IPS-11a (cell line): ENCODE data around the gene PAFAH1B1.
"Not testable (repeated sequence)": the region's sequence is repeated elsewhere in the genome, so short reads cannot be mapped to it uniquely, and the experiment has no call there.

Source experiments
- H3K4me3 ChIP-seq: one replicate; pipeline ENCODE4 v1.5.1; 2013; ENCODE audit warnings: low read depth, low read length, control low read depth

Gene PAFAH1B1

GRCh38 chr17:2688351-2689342 lies 95.2 kb downstream of the PAFAH1B1 start:
- no peak overlapping the region for H3K4me3 ChIP-seq

DNA sequence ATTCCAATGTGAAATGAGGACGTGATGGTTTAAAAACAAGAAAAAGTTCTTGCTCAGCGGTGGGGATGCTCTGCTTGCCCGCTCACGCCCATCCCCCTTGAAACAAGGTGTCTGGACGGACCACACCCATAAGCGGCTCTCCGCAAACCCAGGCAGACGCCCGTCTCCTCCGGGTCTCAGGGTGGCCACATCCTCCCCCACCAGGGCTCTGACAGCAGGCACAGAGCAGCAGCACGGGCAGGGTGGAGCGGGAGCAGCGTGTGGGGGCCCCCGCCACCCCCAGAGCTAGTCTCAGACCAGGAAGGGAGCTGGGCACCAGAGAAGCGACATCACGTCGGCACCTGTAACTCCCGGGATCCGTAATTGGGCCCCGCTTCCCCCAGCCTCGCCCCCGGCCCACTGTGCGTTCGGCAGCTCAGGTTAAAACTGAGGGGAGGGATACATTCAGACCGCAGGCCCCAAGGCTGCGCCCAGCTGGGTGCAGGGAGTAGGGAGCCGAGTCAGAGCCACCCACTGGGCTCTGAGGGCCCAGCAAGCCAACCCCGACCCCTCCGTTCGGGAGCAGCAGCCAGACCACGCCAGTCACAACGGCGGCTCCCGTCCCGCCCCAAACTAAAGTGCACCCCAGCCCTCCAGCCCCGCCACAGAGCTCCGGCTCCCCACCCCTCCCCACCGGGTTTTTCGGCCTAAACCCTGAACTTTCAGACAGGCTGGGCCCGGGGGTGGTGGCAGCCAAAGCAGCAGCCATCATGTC lies 96.1 kb downstream of the PAFAH1B1 start:
- no peak overlapping the region for H3K4me3 ChIP-seq

GRCh38 chr17:2690165-2691068 lies 97.0 kb downstream of the PAFAH1B1 start:
- H3K4me3 ChIP-seq: no peak overlapping the region

- H3K4me3 ChIP-seq: no peak overlapping the region
Measured at GRCh38 chr17:2691069-2691871, 97.8 kb downstream of the PAFAH1B1 start.

GRCh38 chr17:2691965-2692780 lies 98.7 kb downstream of the PAFAH1B1 start:
- no peak overlapping the region for H3K4me3 ChIP-seq

GRCh38 chr17:2692781-2693135 lies 99.3 kb downstream of the PAFAH1B1 start:
- H3K4me3 ChIP-seq: no peak overlapping the region

- H3K4me3 ChIP-seq: no peak overlapping the region
Measured at GRCh38 chr17:2693561-2694380, 100.3 kb downstream of the PAFAH1B1 start.

GRCh38 chr17:2694381-2695242 lies 101.2 kb downstream of the PAFAH1B1 start:
- H3K4me3 ChIP-seq: no peak overlapping the region

GRCh38 chr17:2695243-2695960 lies 101.9 kb downstream of the PAFAH1B1 start:
- no peak overlapping the region for H3K4me3 ChIP-seq

GRCh38 chr17:2695961-2696760 lies 102.7 kb downstream of the PAFAH1B1 start:
- no peak overlapping the region for H3K4me3 ChIP-seq

GRCh38 chr17:2697611-2698162 lies 104.2 kb downstream of the PAFAH1B1 start:
- no peak overlapping the region for H3K4me3 ChIP-seq

DNA sequence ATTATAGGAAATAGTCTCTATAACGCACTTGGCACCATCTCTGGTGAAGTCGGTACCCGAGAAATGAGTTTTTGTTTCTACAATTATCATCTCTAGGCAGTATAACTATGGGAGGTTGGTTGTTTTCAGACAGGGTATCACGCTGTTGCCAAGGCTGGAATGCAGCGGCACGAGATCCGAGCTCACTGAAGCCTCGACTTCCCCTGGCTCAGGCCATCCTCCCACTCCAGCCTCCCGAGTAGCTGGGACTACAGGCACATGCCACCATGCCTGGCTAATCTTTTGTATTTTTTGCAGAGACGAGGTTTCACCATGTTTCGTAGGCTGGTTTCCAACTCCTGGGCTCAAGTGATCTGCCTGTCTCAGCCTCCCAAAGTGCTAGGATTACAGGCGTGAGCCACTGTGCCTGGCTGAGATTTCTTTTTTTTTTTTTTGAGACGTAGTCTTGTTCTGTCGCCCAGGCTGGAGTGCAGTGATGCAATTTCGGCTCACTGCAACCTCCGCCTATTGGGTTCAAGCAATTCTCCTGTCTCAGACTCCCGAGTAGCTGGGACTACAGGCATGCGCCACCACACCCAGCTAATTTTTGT lies 105.9 kb downstream of the PAFAH1B1 start:
- H3K4me3 ChIP-seq: not testable (repeated sequence)

DNA sequence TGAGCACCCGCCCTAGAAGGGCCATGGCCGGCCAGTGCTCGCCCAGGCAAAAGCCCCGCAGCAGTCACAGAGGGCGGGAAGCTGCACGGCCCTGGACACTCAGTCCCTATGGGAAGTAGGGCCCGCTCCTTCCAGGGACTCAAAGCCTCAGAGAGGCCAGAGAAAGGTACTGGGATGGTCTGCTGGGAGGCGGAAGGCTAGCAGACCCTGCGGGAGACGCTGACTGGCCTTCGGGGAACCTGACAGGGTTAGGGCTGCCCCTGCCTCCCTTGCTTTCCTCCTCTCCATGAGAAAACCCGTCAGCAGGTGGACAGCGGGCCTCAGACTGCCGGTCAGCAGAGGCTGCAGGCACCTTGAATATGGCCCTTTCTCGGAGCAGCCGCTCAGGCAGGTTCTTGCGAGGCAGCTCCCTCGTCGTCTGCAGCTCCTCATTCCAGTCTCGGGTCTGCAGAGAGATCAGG lies 106.6 kb downstream of the PAFAH1B1 start:
- H3K4me3 ChIP-seq: no peak overlapping the region

DNA sequence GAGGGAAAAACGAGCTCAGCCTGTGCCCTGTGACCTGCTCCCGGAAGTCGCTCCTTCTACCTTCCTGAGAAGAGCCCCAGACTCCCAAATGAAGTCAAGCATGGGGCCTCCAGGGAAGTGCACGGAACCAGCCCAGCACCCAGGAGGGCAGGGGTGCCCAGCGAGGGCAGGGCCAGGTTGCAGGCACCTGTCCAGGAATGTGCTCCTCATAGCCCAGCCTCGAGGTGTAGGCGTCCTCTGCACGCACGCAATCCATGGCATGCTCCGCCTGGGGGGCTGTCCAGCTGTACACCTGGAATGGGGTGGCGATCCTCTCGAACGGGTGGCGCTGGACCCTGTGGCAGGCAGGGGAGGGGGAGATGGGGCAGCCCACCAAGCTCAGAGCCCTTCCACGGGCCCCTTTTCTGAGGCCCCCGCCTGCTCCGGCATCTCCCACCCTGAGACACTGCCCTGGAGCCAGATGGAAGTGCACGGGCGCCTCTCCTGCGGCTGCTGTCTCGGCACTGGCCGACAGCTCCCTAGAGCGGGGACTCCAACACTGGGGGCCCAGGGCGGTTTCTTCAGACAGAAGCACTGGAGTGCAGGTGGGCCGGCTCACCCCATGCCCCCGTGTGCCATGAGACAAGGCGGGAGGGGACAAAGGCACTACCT lies 107.2 kb downstream of the PAFAH1B1 start:
- H3K4me3 ChIP-seq: no peak overlapping the region
